ENCODE data around the gene PDZRN4.

PDZRN4 gene

DNA sequence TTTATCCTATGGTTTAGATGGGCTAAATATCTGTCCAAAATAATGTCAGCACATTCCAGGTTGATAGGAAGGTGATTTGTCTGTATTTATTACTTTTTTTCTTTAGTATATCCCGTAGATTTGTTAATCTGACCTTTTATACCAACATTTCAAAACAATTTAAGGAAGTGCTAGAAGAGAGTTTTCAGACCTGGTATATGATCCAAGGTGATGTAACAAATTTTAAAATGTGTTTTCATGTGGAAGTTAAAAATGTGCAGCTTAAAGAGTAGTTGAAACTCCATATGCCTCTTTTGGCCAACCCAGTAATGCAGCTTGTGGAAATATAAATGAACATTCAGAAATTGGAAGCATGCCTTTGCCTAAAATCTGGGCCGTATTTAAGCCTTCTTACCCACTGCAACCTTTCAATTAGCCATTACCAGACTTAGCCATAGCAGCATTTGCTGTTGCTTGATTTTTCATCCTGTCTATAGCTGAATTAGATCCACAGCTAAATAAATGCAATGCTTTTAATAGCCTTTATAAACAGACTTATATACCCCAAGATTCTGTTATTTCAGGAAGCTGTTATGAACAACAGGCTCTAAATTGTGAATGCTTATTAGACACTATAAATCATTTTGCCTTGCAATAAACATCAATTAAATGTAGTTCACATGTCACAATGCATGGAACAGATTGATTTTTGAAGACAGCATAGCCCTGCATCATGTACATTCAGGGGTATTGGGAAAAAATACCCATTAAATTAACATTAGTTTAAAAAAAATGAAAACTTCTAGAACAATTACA is 271.2 kb downstream of the PDZRN4 start:
- TF ChIP-seq FOXP2 (optimal IDR thresholded peaks at IDR 0.05; ENCODE audit: borderline replicate concordance, extremely low read depth, extremely low read length, insufficient read depth) (no peak), TAF1 (IDR thresholded peaks at IDR 0.05; ENCODE audit: borderline replicate concordance, insufficient read depth, low read length) (no peak)

DNA sequence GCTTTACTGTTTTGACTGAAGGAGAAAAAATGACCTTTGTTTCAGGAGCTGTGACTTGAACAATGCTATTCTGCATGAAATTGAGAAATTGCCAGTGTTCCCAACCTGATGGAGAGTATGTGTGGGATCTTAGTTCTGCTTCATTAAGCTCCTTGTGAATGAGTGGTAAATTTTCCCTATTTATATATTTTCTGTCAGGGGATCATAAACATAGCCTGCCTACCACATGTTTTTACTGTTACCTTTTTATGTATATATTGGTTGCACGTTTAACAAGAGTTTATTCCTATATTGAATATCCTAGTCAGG is 271.7 kb downstream of the PDZRN4 start:
- no peak for TF ChIP-seq POLR2AphosphoS5 (IDR thresholded peaks at IDR 0.05; ENCODE audit: low read depth, low read length)
- TF ChIP-seq SIN3A (IDR thresholded peaks at IDR 0.05; ENCODE audit: borderline replicate concordance, insufficient read depth, low read length): no peak
- TF ChIP-seq TAF1 (IDR thresholded peaks at IDR 0.05; ENCODE audit: borderline replicate concordance, insufficient read depth, low read length): no peak
- TF ChIP-seq REST (IDR thresholded peaks at IDR 0.05; ENCODE audit: insufficient read depth in 1 of 2, low read depth in 2 of 2, low read length in 2 of 2): no peak
- no peak for TF ChIP-seq FOXP2 (optimal IDR thresholded peaks at IDR 0.05; ENCODE audit: borderline replicate concordance, extremely low read depth, extremely low read length, insufficient read depth)

- no peak for TF ChIP-seq POLR2AphosphoS5 (IDR thresholded peaks at IDR 0.05; ENCODE audit: low read depth, low read length)
Measured at GRCh38 chr12:41460906-41461305, 272.8 kb downstream of the PDZRN4 start.

DNA sequence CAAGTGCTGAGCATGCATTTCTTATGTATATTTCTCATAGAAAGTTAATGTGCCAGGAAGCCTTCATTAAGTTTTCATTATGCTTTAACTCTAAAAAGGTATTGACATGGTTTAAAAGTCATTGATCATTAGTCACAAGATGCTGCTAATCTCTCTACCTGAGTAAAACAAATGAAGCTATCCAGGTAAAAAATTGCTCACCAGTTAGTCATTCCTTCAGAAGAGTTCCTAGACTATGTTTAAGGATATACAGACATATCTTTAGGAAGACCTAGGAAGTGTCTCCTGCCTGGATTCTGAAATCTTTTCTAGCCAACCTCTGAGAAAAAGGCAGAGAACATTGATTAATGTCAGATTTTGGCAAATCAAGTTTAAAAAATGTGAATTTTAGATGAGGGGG is 274.2 kb downstream of the PDZRN4 start:
- no peak for TF ChIP-seq FOXP2 (optimal IDR thresholded peaks at IDR 0.05; ENCODE audit: borderline replicate concordance, extremely low read depth, extremely low read length, insufficient read depth)
- TF ChIP-seq SIN3A (IDR thresholded peaks at IDR 0.05; ENCODE audit: borderline replicate concordance, insufficient read depth, low read length): no peak
- TF ChIP-seq REST (IDR thresholded peaks at IDR 0.05; ENCODE audit: insufficient read depth in 1 of 2, low read depth in 2 of 2, low read length in 2 of 2): no peak
- no peak for TF ChIP-seq POLR2AphosphoS5 (IDR thresholded peaks at IDR 0.05; ENCODE audit: low read depth, low read length)
- no peak for TF ChIP-seq TAF1 (IDR thresholded peaks at IDR 0.05; ENCODE audit: borderline replicate concordance, insufficient read depth, low read length)

GRCh38 chr12:41465526-41465925 is 277.4 kb downstream of the PDZRN4 start:
- TF ChIP-seq POLR2AphosphoS5 (IDR thresholded peaks at IDR 0.05; ENCODE audit: low read depth, low read length) (no peak), TAF1 (IDR thresholded peaks at IDR 0.05; ENCODE audit: borderline replicate concordance, insufficient read depth, low read length) (no peak), FOXP2 (optimal IDR thresholded peaks at IDR 0.05; ENCODE audit: borderline replicate concordance, extremely low read depth, extremely low read length, insufficient read depth) (no peak), SIN3A (IDR thresholded peaks at IDR 0.05; ENCODE audit: borderline replicate concordance, insufficient read depth, low read length) (no peak), REST (IDR thresholded peaks at IDR 0.05; ENCODE audit: insufficient read depth in 1 of 2, low read depth in 2 of 2, low read length in 2 of 2) (no peak)

DNA sequence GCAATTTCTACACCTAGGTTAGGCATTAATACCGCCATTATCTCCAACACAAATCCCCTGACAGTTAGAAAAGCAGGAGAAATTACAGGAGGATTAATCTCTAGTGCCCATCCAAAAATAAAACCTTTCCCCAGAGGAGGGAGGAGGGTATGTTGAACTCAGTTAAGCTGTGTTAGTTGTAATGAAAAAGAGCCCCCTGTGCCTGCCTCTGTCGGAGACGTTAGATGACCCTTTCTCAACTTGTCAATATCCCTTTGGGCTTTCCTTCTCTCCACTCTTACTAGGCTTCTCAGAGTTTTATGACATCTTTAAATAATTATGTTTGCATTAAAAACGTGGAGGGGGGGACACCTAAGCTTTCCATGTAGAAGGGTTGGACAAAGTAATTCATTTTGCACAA is 278.2 kb downstream of the PDZRN4 start:
- no peak for TF ChIP-seq POLR2AphosphoS5 (IDR thresholded peaks at IDR 0.05; ENCODE audit: low read depth, low read length)
- TF ChIP-seq REST (IDR thresholded peaks at IDR 0.05; ENCODE audit: insufficient read depth in 1 of 2, low read depth in 2 of 2, low read length in 2 of 2): no peak

All from PFSK-1 (cell line).